NB4 (cell line): ENCODE measurements around the gene SMIM38.

Source experiments
- POLR2A ChIP-seq: IDR thresholded peaks from 2 replicates; pipeline ENCODE4 v1.6.1; 2011; ENCODE audit warnings: mild to moderate bottlenecking; ENCODE audit not compliant: insufficient read length; ENCODE audit errors: extremely low read depth
- TF ChIP-seq, protein P1 (sequence below): IDR thresholded peaks from one replicate; pipeline ENCODE4 v1.5.1; 2012; ENCODE audit warnings: low read depth, low read length
- TF ChIP-seq, protein P2 (sequence below): IDR thresholded peaks from 2 replicates; pipeline ENCODE4 v1.6.1; 2011; ENCODE audit warnings: low read depth, low read length

DNA sequence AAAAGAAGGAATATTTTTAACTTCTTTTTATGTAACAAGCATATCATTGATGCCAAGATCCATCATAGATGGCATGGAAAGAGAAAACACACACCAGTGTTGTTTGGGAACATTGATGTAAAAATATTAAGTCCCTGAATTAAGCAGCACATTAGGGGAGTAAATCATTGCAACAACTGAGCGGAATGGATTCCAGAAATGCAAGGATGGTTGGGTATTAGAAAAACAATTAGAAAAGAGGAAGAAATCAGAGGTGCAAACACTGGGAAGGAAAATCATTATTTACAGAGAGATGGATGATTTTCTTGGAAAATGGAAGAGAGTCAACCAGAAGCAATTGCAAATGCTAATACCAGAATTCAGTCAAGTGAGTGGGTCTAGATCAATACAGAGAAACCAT, 8.1 kb downstream of the SMIM38 start:
- no peak for TF ChIP-seq POLR2A
- TF ChIP-seq, protein P1, sequence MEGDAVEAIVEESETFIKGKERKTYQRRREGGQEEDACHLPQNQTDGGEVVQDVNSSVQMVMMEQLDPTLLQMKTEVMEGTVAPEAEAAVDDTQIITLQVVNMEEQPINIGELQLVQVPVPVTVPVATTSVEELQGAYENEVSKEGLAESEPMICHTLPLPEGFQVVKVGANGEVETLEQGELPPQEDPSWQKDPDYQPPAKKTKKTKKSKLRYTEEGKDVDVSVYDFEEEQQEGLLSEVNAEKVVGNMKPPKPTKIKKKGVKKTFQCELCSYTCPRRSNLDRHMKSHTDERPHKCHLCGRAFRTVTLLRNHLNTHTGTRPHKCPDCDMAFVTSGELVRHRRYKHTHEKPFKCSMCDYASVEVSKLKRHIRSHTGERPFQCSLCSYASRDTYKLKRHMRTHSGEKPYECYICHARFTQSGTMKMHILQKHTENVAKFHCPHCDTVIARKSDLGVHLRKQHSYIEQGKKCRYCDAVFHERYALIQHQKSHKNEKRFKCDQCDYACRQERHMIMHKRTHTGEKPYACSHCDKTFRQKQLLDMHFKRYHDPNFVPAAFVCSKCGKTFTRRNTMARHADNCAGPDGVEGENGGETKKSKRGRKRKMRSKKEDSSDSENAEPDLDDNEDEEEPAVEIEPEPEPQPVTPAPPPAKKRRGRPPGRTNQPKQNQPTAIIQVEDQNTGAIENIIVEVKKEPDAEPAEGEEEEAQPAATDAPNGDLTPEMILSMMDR = no peak
- TF ChIP-seq, protein P2, sequence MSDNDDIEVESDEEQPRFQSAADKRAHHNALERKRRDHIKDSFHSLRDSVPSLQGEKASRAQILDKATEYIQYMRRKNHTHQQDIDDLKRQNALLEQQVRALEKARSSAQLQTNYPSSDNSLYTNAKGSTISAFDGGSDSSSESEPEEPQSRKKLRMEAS = no peak
